ENCODE results near the gene MYL4. TPM values are rescaled to one million over a fixed set of nuclear protein-coding genes. Genes with fewer than 3 reads are reported as not detected.

MYL4 gene
- polyA plus RNA-seq (2012; rRNA removed), result not detected in 2 replicates
- polyA plus RNA-seq (2012; cell fraction: cytosol; rRNA removed), result 0.04 TPM in 1 of 2 replicates, not detected in the other
- polyA plus RNA-seq (2012; cell fraction: nucleus; rRNA removed), result 0.23 TPM in 1 of 2 replicates, not detected in the other

DNA sequence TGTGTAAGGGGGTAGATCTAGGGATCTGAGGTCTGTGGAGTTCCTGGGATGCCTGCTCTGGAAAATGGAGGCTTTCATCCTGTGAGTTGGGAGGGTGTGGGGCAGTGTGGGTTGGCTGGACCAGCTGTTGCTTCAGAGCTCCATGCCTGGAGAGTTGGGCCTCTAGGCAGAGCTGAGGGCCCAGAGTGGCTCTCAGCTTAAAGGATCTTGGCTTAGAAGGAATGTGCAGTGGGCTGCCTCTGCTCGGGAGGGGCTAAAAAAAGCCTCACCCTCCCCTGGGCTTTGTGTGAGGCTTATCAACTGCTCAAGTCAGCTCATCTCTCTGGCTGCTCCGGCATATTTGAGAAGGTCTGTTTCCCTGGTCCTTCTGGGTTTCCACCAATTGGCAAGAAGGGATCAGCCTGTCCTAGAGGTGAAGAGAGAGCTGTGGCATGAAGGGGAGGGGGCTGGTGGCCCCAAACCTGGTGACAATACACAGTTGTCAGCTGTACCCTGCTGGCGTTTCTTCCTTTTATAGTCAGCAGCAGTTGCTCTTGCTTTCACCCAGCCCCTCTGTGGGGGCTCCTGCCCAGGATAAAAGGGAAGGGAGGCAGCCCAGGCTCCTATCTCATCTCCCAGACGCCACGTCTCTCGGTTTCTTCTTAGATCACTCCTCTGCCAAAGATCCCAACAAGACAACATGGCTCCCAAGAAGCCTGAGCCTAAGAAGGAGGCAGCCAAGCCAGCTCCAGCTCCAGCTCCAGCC lies at the start of gene MYL4:
Gene MYL4, plus strand, starts transcription at position 605 of the 745 bp plus-strand sequence. Its CDS starts 75 bp downstream, at position 680.
- H3K9me3 ChIP-seq, result no peaks in the 10 kb centered on the region
- 74% methylated on average over 6 of the region's 6 CpGs for WGBS (ENCODE audit: low lambda C conversion rate)
- no peak for TF ChIP-seq RFX5 (IDR thresholded peaks at IDR 0.05; ENCODE audit: low read length)
- no peak for TF ChIP-seq GATA2 (CRISPR knock-in tag; IDR thresholded peaks at IDR 0.05)
- no peak for DNase-seq
- H3K27me3 ChIP-seq (ENCODE audit: insufficient read depth), result no peaks in the 10 kb centered on the region
- no peaks in the 10 kb centered on the region for H3K79me2 ChIP-seq (ENCODE audit: insufficient read depth)
- H3K4me2 ChIP-seq, result no peak within 1 kb of the TSS
- H3K36me3 ChIP-seq (replicated peaks in 1 of 2; ENCODE audit: control insufficient read depth in 1 of 2, insufficient read depth in 2 of 2, low read length in 1 of 2), result no peaks in the 10 kb centered on the region
- no peaks in the 10 kb centered on the region for H3K4me1 ChIP-seq (ENCODE audit: control insufficient read depth in 1 of 2, insufficient read depth in 2 of 2, low read depth in 1 of 2, low read length in 1 of 2)
- POLR2A ChIA-PET, result no interaction called here
- CTCF ChIA-PET, result interaction anchor here (0.7 to 5.3 kb wide), 4 partner anchors 11 to 107 kb away, joined by 3 to 23 read pairs (median 6); no protein-coding TSS in a partner anchor
- no peaks in the 10 kb centered on the region for H4K20me1 ChIP-seq (ENCODE audit: insufficient read depth)
- no peaks in the 10 kb centered on the region for H3K9me2 ChIP-seq
- no peak within 1 kb of the TSS for H3K4me3 ChIP-seq (ENCODE audit: low read depth in 2 of 2, low read length in 1 of 2)
- no peaks in the 10 kb centered on the region for H3F3A ChIP-seq (replicated peaks; ENCODE audit: insufficient read depth)
- H3K27ac ChIP-seq (ENCODE audit: low read depth in 2 of 2, low read length in 1 of 2), result no peak within 1 kb of the TSS
- H2AFZ ChIP-seq (ENCODE audit: low read depth), result no peak within 1 kb of the TSS
- no peak within 1 kb of the TSS for H3K9ac ChIP-seq

- Histone ChIP-seq H3K27me3 (ENCODE audit: insufficient read depth) (no peaks in the 10 kb centered on the region), H2AFZ (ENCODE audit: low read depth) (no peak overlapping the region), H3K27ac (ENCODE audit: low read depth in 2 of 2, low read length in 1 of 2) (0 out of 4 replicates have a peak overlapping the region, but pooled peaks of 1 of the 2 experiments have one; percentile 5), H4K20me1 (ENCODE audit: insufficient read depth) (0 out of 2 replicates have a peak, but pooled peaks cover 5% of the 10 kb centered on the region), H3K4me2 (no peak overlapping the region), H3K9ac (no peak overlapping the region), H3K9me2 (no peaks in the 10 kb centered on the region), H3K9me3 (no peaks in the 10 kb centered on the region), H3K36me3 (replicated peaks in 1 of 2; ENCODE audit: control insufficient read depth in 1 of 2, insufficient read depth in 2 of 2, low read length in 1 of 2) (peaks cover 68 to 84% of the 10 kb centered on the region in 2 experiments), H3K79me2 (ENCODE audit: insufficient read depth) (peaks cover 67% of the 10 kb centered on the region), H3K4me1 (ENCODE audit: control insufficient read depth in 1 of 2, insufficient read depth in 2 of 2, low read depth in 1 of 2, low read length in 1 of 2) (no peaks in the 10 kb centered on the region), H3K4me3 (ENCODE audit: low read depth in 2 of 2, low read length in 1 of 2) (no peak overlapping the region), H3F3A (replicated peaks; ENCODE audit: insufficient read depth) (peaks cover 11% of the 10 kb centered on the region)
- CTCF ChIA-PET, result interaction anchor here (0.6 to 1.6 kb wide), 3 partner anchors 21 to 935 kb away, joined by 3 read pairs; no protein-coding TSS in a partner anchor
- WGBS (ENCODE audit: low lambda C conversion rate), result 96% methylated on average over 2 of the region's 2 CpGs
- no peak for TF ChIP-seq CTCF (IDR thresholded peaks at IDR 0.05)
- no peak for TF ChIP-seq JUND (IDR thresholded peaks at IDR 0.05)
- no peak for DNase-seq
- POLR2A ChIA-PET, result no interaction called here
Observed at GRCh38 chr17:47162013-47162622, 47.0 kb upstream of the MYL4 start.

- Histone ChIP-seq H4K20me1 (ENCODE audit: insufficient read depth) (peaks cover 15% of the 10 kb centered on the region; the same call in 1 of the 2 replicates), H3K4me2 (no peak overlapping the region), H3K4me1 (ENCODE audit: control insufficient read depth in 1 of 2, insufficient read depth in 2 of 2, low read depth in 1 of 2, low read length in 1 of 2) (no peaks in the 10 kb centered on the region), H3F3A (replicated peaks; ENCODE audit: insufficient read depth) (peaks cover 10% of the 10 kb centered on the region), H3K27me3 (ENCODE audit: insufficient read depth) (no peaks in the 10 kb centered on the region), H3K79me2 (ENCODE audit: insufficient read depth) (peaks cover 84% of the 10 kb centered on the region), H3K9me3 (no peaks in the 10 kb centered on the region), H3K9ac (no peak overlapping the region), H2AFZ (ENCODE audit: low read depth) (no peak overlapping the region), H3K9me2 (no peaks in the 10 kb centered on the region), H3K4me3 (ENCODE audit: low read depth in 2 of 2, low read length in 1 of 2) (no peak overlapping the region), H3K36me3 (replicated peaks in 1 of 2; ENCODE audit: control insufficient read depth in 1 of 2, insufficient read depth in 2 of 2, low read length in 1 of 2) (peaks cover 70 to 83% of the 10 kb centered on the region in 2 experiments), H3K27ac (ENCODE audit: low read depth in 2 of 2, low read length in 1 of 2) (no peak overlapping the region)
- ChIA-PET CTCF (interaction anchor here (1.4 kb wide), 1 partner anchor 13 kb away, joined by 5 read pairs; no protein-coding TSS in a partner anchor), POLR2A (no interaction called here)
- DNase-seq, result no peak
- WGBS (ENCODE audit: low lambda C conversion rate), result over 99% methylated on average over 5 of the region's 5 CpGs
- no peak for TF ChIP-seq POLR2AphosphoS5 (IDR thresholded peaks at IDR 0.05; ENCODE audit: low read depth, low read length)
- no peak for TF ChIP-seq GABPA (IDR thresholded peaks at IDR 0.05; ENCODE audit: low read depth)
- no peak for TF ChIP-seq ZBTB33 (IDR thresholded peaks at IDR 0.05; ENCODE audit: borderline replicate concordance, low read depth)
- no peak for TF ChIP-seq GATA2 (CRISPR knock-in tag; IDR thresholded peaks at IDR 0.05)
- no peak for TF ChIP-seq TEAD4 (IDR thresholded peaks at IDR 0.05; ENCODE audit: borderline replicate concordance, insufficient read depth)
- no peak for TF ChIP-seq NRF1 (IDR thresholded peaks at IDR 0.05; ENCODE audit: low read depth, low read length)
- TF ChIP-seq, protein P1, sequence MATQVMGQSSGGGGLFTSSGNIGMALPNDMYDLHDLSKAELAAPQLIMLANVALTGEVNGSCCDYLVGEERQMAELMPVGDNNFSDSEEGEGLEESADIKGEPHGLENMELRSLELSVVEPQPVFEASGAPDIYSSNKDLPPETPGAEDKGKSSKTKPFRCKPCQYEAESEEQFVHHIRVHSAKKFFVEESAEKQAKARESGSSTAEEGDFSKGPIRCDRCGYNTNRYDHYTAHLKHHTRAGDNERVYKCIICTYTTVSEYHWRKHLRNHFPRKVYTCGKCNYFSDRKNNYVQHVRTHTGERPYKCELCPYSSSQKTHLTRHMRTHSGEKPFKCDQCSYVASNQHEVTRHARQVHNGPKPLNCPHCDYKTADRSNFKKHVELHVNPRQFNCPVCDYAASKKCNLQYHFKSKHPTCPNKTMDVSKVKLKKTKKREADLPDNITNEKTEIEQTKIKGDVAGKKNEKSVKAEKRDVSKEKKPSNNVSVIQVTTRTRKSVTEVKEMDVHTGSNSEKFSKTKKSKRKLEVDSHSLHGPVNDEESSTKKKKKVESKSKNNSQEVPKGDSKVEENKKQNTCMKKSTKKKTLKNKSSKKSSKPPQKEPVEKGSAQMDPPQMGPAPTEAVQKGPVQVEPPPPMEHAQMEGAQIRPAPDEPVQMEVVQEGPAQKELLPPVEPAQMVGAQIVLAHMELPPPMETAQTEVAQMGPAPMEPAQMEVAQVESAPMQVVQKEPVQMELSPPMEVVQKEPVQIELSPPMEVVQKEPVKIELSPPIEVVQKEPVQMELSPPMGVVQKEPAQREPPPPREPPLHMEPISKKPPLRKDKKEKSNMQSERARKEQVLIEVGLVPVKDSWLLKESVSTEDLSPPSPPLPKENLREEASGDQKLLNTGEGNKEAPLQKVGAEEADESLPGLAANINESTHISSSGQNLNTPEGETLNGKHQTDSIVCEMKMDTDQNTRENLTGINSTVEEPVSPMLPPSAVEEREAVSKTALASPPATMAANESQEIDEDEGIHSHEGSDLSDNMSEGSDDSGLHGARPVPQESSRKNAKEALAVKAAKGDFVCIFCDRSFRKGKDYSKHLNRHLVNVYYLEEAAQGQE (IDR thresholded peaks at IDR 0.05; ENCODE audit: low read depth, low read length), result no peak
- TF ChIP-seq RCOR1 (IDR thresholded peaks at IDR 0.05; ENCODE audit: low read length), result no peak
Observed at GRCh38 chr17:47164263-47164662, 44.9 kb upstream of the MYL4 start.
